ENCODE data around the gene CCDC57.

Gene CCDC57

GRCh38 chr17:82112181-82112913 lies 100.3 kb downstream of the CCDC57 start:
- in situ Hi-C loops (cut with MboI; ENCODE audit: low sequenced_read_pairs) = no loop called here

DNA sequence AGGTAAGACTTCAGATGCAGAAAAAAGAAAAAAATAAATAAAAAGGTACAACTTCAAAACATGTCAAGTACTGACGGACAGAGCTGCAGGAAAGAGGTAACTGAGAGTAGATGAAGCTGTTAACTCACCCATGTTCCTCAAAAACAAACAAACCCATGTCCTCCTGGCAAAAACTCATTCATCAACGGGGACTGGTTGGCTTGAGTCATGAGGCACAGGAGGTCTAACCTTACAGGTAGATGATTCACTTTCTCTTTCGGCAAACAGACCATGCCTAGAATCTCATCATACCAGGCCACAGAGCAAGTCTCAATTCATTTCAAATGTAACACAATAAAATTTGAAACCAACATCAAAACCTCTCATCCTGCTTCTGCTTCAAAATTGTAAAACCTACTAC lies 102.3 kb downstream of the CCDC57 start:
- in situ Hi-C loops (cut with MboI; ENCODE audit: low sequenced_read_pairs) = no loop called here

GRCh38 chr17:82108961-82109475 lies 103.6 kb downstream of the CCDC57 start:
- in situ Hi-C loops (cut with MboI; ENCODE audit: low sequenced_read_pairs) = no loop called here

GRCh38 chr17:82108496-82108945 lies 104.1 kb downstream of the CCDC57 start:
- in situ Hi-C loops (cut with MboI; ENCODE audit: low sequenced_read_pairs) = no loop called here

DNA sequence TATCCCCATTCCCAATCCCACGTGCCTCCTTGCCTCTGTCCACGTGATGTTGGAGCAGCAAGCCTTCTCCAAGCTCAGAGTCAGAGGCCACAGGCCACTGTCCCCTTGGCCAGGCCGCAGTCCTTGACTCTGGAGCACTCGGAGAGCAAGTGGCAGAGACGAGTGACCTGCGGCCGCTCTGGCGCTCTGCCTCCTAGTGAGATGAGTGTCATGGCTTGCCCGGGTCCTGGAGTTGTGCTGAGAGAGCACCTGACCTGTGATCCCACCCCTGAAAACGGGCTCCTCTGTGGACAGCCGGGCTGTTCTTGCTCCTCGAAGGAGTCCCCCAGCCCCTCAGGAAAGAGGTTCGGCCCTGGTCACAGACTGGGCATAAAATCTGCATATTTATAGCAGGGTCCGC lies 104.6 kb downstream of the CCDC57 start:
- in situ Hi-C loops (cut with MboI; ENCODE audit: low sequenced_read_pairs) = no loop called here

DNA sequence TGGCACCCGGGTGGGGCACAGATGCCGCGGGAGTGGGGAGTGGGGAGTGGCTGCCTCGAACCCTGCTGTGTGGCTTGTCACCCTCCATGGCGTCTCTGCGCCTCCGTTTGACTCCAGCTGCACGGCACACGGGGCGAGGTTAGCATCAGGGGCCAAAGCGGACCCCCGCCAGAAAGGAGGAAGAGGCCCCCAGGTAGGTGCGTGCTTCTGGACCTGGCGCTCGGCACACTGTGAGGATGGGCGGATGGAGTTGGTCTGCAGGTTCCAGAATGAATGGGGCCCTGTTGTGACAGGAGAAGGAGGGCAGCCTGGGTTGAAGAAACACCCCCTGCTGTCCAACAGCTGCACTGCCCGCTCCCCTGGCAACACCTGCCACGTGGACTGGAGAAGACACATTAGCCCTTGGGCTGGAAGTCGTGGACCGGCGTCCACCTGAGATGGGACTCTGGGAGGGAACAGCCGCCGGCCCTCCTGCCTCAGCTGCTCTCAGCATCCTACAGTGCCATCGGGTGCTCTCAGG lies 105.2 kb downstream of the CCDC57 start:
- in situ Hi-C loops (cut with MboI; ENCODE audit: low sequenced_read_pairs) = no loop called here

- in situ Hi-C loops (cut with MboI; ENCODE audit: low sequenced_read_pairs) = no loop called here
Observed at GRCh38 chr17:82106688-82107305, 105.8 kb downstream of the CCDC57 start.

DNA sequence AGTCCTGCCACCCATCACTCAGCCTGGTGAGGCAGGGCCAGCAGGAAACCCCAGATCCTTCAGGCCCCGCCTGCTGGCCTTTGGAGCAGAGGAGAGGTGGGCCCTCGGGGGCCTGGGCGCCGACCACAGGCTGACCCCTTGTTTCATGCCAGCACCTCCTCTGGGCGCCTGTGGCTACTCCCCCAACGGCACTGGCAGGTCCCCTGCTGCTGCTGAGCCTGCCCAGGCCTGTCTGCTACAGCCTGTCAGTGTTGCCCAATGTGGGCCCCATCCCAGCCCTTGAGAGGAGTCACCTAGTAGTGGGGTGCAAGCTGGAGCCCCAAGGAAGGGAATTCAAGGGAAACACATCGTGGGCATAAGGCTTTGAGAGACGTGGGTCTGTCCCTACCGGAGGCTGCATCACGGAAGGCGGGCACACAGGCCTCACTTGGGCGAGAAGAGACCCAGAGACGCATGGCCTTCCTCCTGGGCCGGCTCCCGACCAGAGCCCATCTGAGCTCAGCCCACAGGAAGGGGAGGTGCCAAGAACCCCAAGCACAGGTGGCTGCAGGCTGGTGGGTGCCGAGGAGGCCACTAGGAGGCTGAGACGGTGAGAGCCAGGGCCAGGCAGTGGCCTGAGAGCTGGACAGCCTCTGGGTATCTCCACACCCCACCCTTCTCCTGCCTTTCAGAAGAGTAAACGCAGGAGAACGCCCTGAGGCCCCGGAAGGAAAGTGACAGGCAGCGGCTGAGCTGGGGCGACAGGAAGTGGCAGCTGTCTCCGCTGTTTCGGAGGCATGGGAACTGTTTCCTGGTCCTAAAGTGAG lies 106.6 kb downstream of the CCDC57 start:
- in situ Hi-C loops (cut with MboI; ENCODE audit: low sequenced_read_pairs) = no loop called here

- in situ Hi-C loops (cut with MboI; ENCODE audit: low sequenced_read_pairs) = no loop called here
Observed at GRCh38 chr17:82105417-82105881, 107.2 kb downstream of the CCDC57 start.

GRCh38 chr17:82104797-82105416 lies 107.7 kb downstream of the CCDC57 start:
- in situ Hi-C loops (cut with MboI; ENCODE audit: low sequenced_read_pairs) = no loop called here

GRCh38 chr17:82103553-82104451 lies 108.8 kb downstream of the CCDC57 start:
- in situ Hi-C loops (cut with MboI; ENCODE audit: low sequenced_read_pairs) = no loop called here

DNA sequence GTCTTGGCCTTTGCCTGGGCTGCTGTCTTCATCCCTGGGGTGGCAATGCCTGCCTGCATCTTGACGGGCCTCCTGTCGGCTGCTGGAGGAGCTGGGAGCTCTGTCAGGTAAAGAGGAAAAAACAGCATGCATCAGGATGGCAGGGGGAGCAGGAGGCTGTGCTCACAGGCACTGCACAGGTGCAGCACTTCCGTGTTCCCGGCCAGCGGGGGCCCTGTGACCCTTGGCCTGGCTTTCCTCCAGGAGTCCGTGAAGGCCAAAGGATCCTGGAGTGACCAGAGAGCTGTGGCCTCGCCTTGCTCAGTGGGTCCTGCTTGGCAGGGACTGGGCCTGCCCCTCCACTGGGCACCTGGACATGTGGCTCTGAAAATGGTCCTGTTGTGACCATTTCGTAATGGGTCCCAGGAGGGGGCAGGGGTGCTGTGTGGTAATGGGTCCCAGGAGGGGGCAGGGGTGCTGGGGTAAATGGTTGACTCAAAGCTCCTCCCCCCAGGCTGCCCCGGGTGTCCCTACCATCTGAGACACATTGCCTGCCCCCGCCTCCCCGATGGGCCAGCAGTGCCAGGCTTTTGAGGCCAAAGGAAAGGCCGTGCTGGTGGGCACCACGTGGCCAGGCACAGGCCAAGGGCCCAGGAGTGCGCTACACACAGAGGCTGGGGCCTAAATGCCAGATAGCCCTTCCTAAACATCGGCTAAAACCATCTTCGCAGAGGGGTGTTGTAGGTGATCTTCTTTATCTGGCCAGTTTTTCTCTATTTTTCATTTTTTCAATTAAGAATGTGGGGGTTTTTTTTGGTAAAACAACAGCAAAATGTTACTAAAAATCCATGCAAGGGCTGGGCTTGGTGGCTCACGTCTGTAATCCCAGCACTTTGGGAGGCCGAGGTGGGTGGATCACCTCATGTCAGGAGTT lies 110.6 kb downstream of the CCDC57 start:
- in situ Hi-C loops (cut with MboI; ENCODE audit: low sequenced_read_pairs) = no loop called here

- in situ Hi-C loops (cut with MboI; ENCODE audit: low sequenced_read_pairs) = no loop called here
Observed at GRCh38 chr17:82101301-82101715, 111.3 kb downstream of the CCDC57 start.

GRCh38 chr17:82100502-82101298 lies 111.9 kb downstream of the CCDC57 start:
- in situ Hi-C loops (cut with MboI; ENCODE audit: low sequenced_read_pairs) = no loop called here

- in situ Hi-C loops (cut with MboI; ENCODE audit: low sequenced_read_pairs) = no loop called here
Observed at GRCh38 chr17:82098939-82099763, 113.5 kb downstream of the CCDC57 start.

DNA sequence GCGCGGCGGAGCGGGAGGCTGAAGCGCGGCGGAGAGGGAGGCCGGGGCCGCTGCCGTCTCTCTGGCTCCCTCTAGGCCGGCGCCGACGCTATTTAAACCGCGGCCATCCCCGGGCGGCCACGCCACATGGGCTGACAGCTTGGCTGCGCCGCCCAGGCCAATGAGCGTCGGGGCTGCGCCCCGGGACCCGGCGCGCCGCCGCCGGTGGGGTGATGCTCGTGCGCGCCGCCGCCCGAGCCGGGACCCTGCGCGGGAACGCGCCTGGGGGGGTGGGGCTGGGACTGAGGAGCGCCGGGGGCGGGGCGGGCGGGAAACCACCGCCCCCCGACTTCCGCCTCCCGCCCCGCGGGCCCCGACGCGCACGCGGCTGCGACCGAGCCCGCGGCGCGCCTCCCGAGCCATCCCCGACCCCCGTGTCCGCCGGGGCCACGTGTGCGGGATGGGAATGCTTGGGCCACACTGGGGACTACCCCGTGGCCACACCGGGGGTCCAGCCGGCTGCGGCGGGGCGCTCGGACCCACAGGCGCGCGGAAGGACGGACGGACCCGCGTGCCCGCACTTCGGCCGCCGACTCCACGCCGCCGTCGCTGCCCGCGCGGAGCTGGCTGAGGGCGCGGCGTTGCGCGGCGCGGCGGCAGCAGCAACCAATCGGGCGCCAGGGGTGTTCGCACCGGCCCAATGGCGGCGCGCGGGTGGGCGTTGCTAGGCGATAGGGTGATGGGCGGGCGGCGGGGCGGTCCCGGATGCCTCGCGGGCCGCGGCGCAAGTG lies 114.3 kb downstream of the CCDC57 start, which contains the start of gene FASN:
Gene FASN (minus strand): TSS at position 68 of the 770 bp plus-strand sequence. CDS start 1,791 bp downstream, outside the sequence.
- in situ Hi-C loops (cut with MboI; ENCODE audit: low sequenced_read_pairs) = no loop called here
